Mucosa of rectum (tissue), 2 donors: ENCODE data around the gene SULT1C3.

Source experiments
- H3K27ac ChIP-seq, 2 donors: one replicate each; pipeline ENCODE4 v1.7.0; 2013; ENCODE audit warnings: inconsistent platforms in 2 of 2, low read depth in 2 of 2, low read length in 2 of 2
- H3K27me3 ChIP-seq, 2 donors: one replicate each; pipeline ENCODE4 v1.7.0; 2013; ENCODE audit warnings: low read length in 2 of 2; ENCODE audit not compliant: control insufficient read depth in 2 of 2, insufficient read depth in 2 of 2
- H3K36me3 ChIP-seq, 2 donors: one replicate each; pipeline ENCODE4 v1.7.0; 2013; ENCODE audit warnings: low read length in 2 of 2; ENCODE audit not compliant: control insufficient read depth in 2 of 2, insufficient read depth in 2 of 2
- H3K4me1 ChIP-seq, 2 donors: one replicate each; pipeline ENCODE4 v1.7.0; 2013; ENCODE audit warnings: low read length in 2 of 2, mild to moderate bottlenecking in 1 of 2; ENCODE audit not compliant: control insufficient read depth in 2 of 2, insufficient read depth in 2 of 2
- H3K4me3 ChIP-seq, 2 donors: one replicate each; pipeline ENCODE4 v1.7.0; 2013; ENCODE audit warnings: low read length in 2 of 2
- H3K9ac ChIP-seq, 2 donors: one replicate each; pipeline ENCODE4 v1.7.0; 2013; ENCODE audit warnings: low read length in 2 of 2, low read depth in 1 of 2, mild to moderate bottlenecking in 1 of 2
- H3K9me3 ChIP-seq, 2 donors: one replicate each; pipeline ENCODE4 v1.7.0; 2013; ENCODE audit warnings: low read length in 2 of 2; ENCODE audit not compliant: control insufficient read depth in 2 of 2
- donor health status: healthy.
- donor health status: Normal muscosa, but diverticular disease.

Gene SULT1C3

GRCh38 chr2:108240966-108241365 lies 1.2 kb downstream of the SULT1C3 start:
- no peak overlapping the region for H3K4me3 ChIP-seq
- peaks cover 0 to 4% of the 10 kb centered on the region in 2 donors for H3K9me3 ChIP-seq
- H3K27ac ChIP-seq: no peak overlapping the region
- no peaks in the 10 kb centered on the region for H3K27me3 ChIP-seq
- H3K4me1 ChIP-seq: no peaks in the 10 kb centered on the region
- H3K36me3 ChIP-seq: no peaks in the 10 kb centered on the region
- no peak overlapping the region for H3K9ac ChIP-seq

GRCh38 chr2:108243566-108243965 lies 3.8 kb downstream of the SULT1C3 start:
- Histone ChIP-seq H3K36me3 (no peaks in the 10 kb centered on the region), H3K27me3 (no peaks in the 10 kb centered on the region), H3K9me3 (no peaks in the 10 kb centered on the region), H3K4me3 (no peak overlapping the region), H3K27ac (no peak overlapping the region), H3K4me1 (no peaks in the 10 kb centered on the region), H3K9ac (no peak overlapping the region)

- Histone ChIP-seq H3K27ac (no peak overlapping the region), H3K4me3 (no peak overlapping the region), H3K36me3 (no peaks in the 10 kb centered on the region), H3K9me3 (no peaks in the 10 kb centered on the region), H3K27me3 (no peaks in the 10 kb centered on the region), H3K9ac (no peak overlapping the region), H3K4me1 (no peaks in the 10 kb centered on the region)
Measured at GRCh38 chr2:108244667-108245414, 5.1 kb downstream of the SULT1C3 start.

GRCh38 chr2:108253106-108253505 lies 13.3 kb downstream of the SULT1C3 start:
- H3K4me1 ChIP-seq: no peaks in the 10 kb centered on the region
- H3K4me3 ChIP-seq: no peak overlapping the region
- H3K9ac ChIP-seq: no peak overlapping the region
- H3K36me3 ChIP-seq: no peaks in the 10 kb centered on the region
- H3K27ac ChIP-seq: no peak overlapping the region
- H3K27me3 ChIP-seq: no peaks in the 10 kb centered on the region
- H3K9me3 ChIP-seq: no peaks in the 10 kb centered on the region

- Histone ChIP-seq H3K9ac (no peak overlapping the region), H3K27me3 (no peaks in the 10 kb centered on the region), H3K36me3 (no peaks in the 10 kb centered on the region), H3K9me3 (no peaks in the 10 kb centered on the region), H3K4me3 (no peak overlapping the region), H3K27ac (no peak overlapping the region), H3K4me1 (no peaks in the 10 kb centered on the region)
Measured at GRCh38 chr2:108257757-108258331, 18.1 kb downstream of the SULT1C3 start.

GRCh38 chr2:108260773-108261172 lies 21.0 kb downstream of the SULT1C3 start:
- Histone ChIP-seq H3K4me3 (no peak overlapping the region), H3K36me3 (no peaks in the 10 kb centered on the region), H3K27me3 (no peaks in the 10 kb centered on the region), H3K9ac (no peak overlapping the region), H3K27ac (no peak overlapping the region), H3K9me3 (no peaks in the 10 kb centered on the region), H3K4me1 (no peaks in the 10 kb centered on the region)

GRCh38 chr2:108262036-108262435 lies 22.3 kb downstream of the SULT1C3 start:
- Histone ChIP-seq H3K4me1 (no peaks in the 10 kb centered on the region), H3K9me3 (no peaks in the 10 kb centered on the region), H3K27ac (no peak overlapping the region), H3K27me3 (no peaks in the 10 kb centered on the region), H3K9ac (no peak overlapping the region), H3K36me3 (no peaks in the 10 kb centered on the region), H3K4me3 (no peak overlapping the region)

- Histone ChIP-seq H3K27me3 (no peaks in the 10 kb centered on the region), H3K36me3 (no peaks in the 10 kb centered on the region), H3K4me1 (peaks cover 0 to 3% of the 10 kb centered on the region in 2 donors), H3K4me3 (no peak overlapping the region), H3K9ac (no peak overlapping the region), H3K9me3 (no peaks in the 10 kb centered on the region), H3K27ac (no peak overlapping the region)
Measured at GRCh38 chr2:108263401-108263800, 23.6 kb downstream of the SULT1C3 start.

GRCh38 chr2:108266218-108266617 lies 26.4 kb downstream of the SULT1C3 start:
- Histone ChIP-seq H3K4me3 (no peak overlapping the region), H3K9ac (no peak overlapping the region), H3K4me1 (peaks cover 0 to 12% of the 10 kb centered on the region in 2 donors), H3K27ac (no peak overlapping the region), H3K9me3 (no peaks in the 10 kb centered on the region), H3K27me3 (no peaks in the 10 kb centered on the region), H3K36me3 (no peaks in the 10 kb centered on the region)

GRCh38 chr2:108267101-108267500 lies 27.3 kb downstream of the SULT1C3 start:
- H3K36me3 ChIP-seq: no peaks in the 10 kb centered on the region
- peak overlapping the region; percentile 75 to 79 for H3K27ac ChIP-seq

More at GRCh38 chr2:108267101-108267500, 27.3 kb downstream of the SULT1C3 start:
- Histone ChIP-seq H3K9me3 (no peaks in the 10 kb centered on the region), H3K4me1 (peaks cover 0 to 17% of the 10 kb centered on the region in 2 donors), H3K9ac (no peak overlapping the region), H3K27me3 (no peaks in the 10 kb centered on the region), H3K4me3 (no peak overlapping the region)
